Left renal pelvis (tissue), 4 donors: Measurements from ENCODE around the gene SDK1. TPM values are rescaled to one million over a fixed set of nuclear protein-coding genes. Genes with fewer than 3 reads are reported as not detected.

Experiments
- DNase-seq, 4 donors: peaks; one replicate each; pipeline ENCODE4 v3.0.0-alpha.2; 2013; ENCODE audit warnings: low read depth in 4 of 4, low spot score in 3 of 4
- polyA plus RNA-seq, 4 donors: library from polyadenylated mRNA; unstranded; fragments of 120-200 nt; gene quantifications; one replicate each; pipeline ENCODE4 v1.2.1, GENCODE V29; 2013; ENCODE audit not compliant: insufficient read length in 4 of 4

SDK1 gene
- polyA plus RNA-seq, 4 donors = 4.0 to 8.4 (median 6.3) TPM

GRCh38 chr7:4049202-4049601, 748.1 kb downstream of the SDK1 start:
- DNase-seq = no peak

- no peak for DNase-seq
These were observed 749.1 kb downstream of the SDK1 start for GRCh38 chr7:4050126-4050660.

GRCh38 chr7:4051696-4052095, 750.6 kb downstream of the SDK1 start:
- DNase-seq = no peak

- DNase-seq = no peak
These were observed 751.1 kb downstream of the SDK1 start for GRCh38 chr7:4052130-4052529.

GRCh38 chr7:4054158-4054557, 753.1 kb downstream of the SDK1 start:
- no peak for DNase-seq

GRCh38 chr7:4056552-4057288, 755.7 kb downstream of the SDK1 start:
- DNase-seq = no peak

GRCh38 chr7:4057289-4057616, 756.2 kb downstream of the SDK1 start:
- no peak for DNase-seq

GRCh38 chr7:4058158-4058557, 757.1 kb downstream of the SDK1 start:
- no peak for DNase-seq

- peak in 1 of 4 donors; percentile 6 for DNase-seq
These were observed 764.1 kb downstream of the SDK1 start for GRCh38 chr7:4065190-4065589.

GRCh38 chr7:4066206-4066605, 765.2 kb downstream of the SDK1 start:
- DNase-seq = no peak

- DNase-seq = peak in 1 of 4 donors; percentile 12
These were observed 765.8 kb downstream of the SDK1 start for GRCh38 chr7:4066626-4067475.

- DNase-seq = no peak
These were observed 766.4 kb downstream of the SDK1 start for GRCh38 chr7:4067476-4067760.

- DNase-seq = no peak
These were observed 766.8 kb downstream of the SDK1 start for GRCh38 chr7:4067874-4068273.

- DNase-seq = no peak
These were observed 767.2 kb downstream of the SDK1 start for GRCh38 chr7:4068286-4068685.

GRCh38 chr7:4069268-4070095, 768.4 kb downstream of the SDK1 start:
- DNase-seq = no peak

GRCh38 chr7:4070214-4070613, 769.2 kb downstream of the SDK1 start:
- no peak for DNase-seq

GRCh38 chr7:4071370-4072058, 770.5 kb downstream of the SDK1 start:
- DNase-seq = no peak

- DNase-seq = no peak
These were observed 771.3 kb downstream of the SDK1 start for GRCh38 chr7:4072161-4072925.

- DNase-seq = no peak
These were observed 772.0 kb downstream of the SDK1 start for GRCh38 chr7:4073052-4073451.

- no peak for DNase-seq
These were observed 772.7 kb downstream of the SDK1 start for GRCh38 chr7:4073750-4074149.
